Measurements from ENCODE around the gene MYOM3. TPM values are rescaled to one million over a fixed set of nuclear protein-coding genes. Genes with fewer than 3 reads are reported as not detected.
"Not testable (repeated sequence)": the region's sequence is repeated elsewhere in the genome, so short reads cannot be mapped to it uniquely, and the experiment has no call there.

MYOM3 gene
- total and polyA plus RNA-seq, 11 donors, result 76.7 to 379 (median 288) TPM

GRCh38 chr1:24010650-24011049 is 101.3 kb downstream of the MYOM3 start:
- TF ChIP-seq POLR2A (IDR thresholded peaks at IDR 0.05), result no peak
- no peak for TF ChIP-seq CTCF (IDR thresholded peaks at IDR 0.05)
- intact Hi-C loops (cut with DNase I), result no loop called here
- 51 to 67% (median 62%) methylated on average over 3 to 5 of the region's 5 CpGs for WGBS, 4 donors
- H3K4me1 ChIP-seq, result peaks cover 0 to 43% (median 10%) of the 10 kb centered on the region in 12 donors
- no peak overlapping the region for H3K27ac ChIP-seq
- peaks cover 0 to 18% (median 0%) of the 10 kb centered on the region in 12 donors for H3K9me3 ChIP-seq
- no peak overlapping the region for H3K4me3 ChIP-seq
- DNase-seq (no peak), ATAC-seq (no peak)
- no peaks in the 10 kb centered on the region for H3K36me3 ChIP-seq
- H3K27me3 ChIP-seq, result no peaks in the 10 kb centered on the region

GRCh38 chr1:24009406-24009805 is 102.5 kb downstream of the MYOM3 start:
- intact Hi-C loops (cut with DNase I), result no loop called here
- TF ChIP-seq CTCF (IDR thresholded peaks at IDR 0.05) (no peak), POLR2A (IDR thresholded peaks at IDR 0.05) (no peak)
- no peaks in the 10 kb centered on the region for H3K36me3 ChIP-seq
- no peak for ATAC-seq
- no peak overlapping the region for H3K4me3 ChIP-seq
- DNase-seq, result no peak
- no peak overlapping the region for H3K27ac ChIP-seq
- H3K9me3 ChIP-seq, result peaks cover 0 to 18% (median 0%) of the 10 kb centered on the region in 12 donors
- H3K4me1 ChIP-seq, result peaks cover 0 to 32% (median 8%) of the 10 kb centered on the region in 12 donors
- H3K27me3 ChIP-seq, result no peaks in the 10 kb centered on the region
- 90 to 100% (median 91%) methylated on average over 1 of the region's 1 CpG for WGBS, 4 donors

GRCh38 chr1:24008574-24009184 is 103.3 kb downstream of the MYOM3 start:
- H3K4me3 ChIP-seq; H3K27me3 ChIP-seq; intact Hi-C loops (cut with DNase I); DNase-seq; H3K36me3 ChIP-seq: not testable (repeated sequence)
- Histone ChIP-seq H3K27ac (peak overlapping the region in 3 of 12 donors; percentile 35 to 61 (median 45)), H3K9me3 (peaks cover 0 to 18% (median 0%) of the 10 kb centered on the region in 12 donors), H3K4me1 (peaks cover 0 to 32% (median 8%) of the 10 kb centered on the region in 12 donors)
- 23 to 36% (median 29%) methylated on average over 2 to 3 of the region's 3 CpGs for WGBS, 4 donors
- ATAC-seq, result peak in 1 of 4 donors; percentile 28

- intact Hi-C loops (cut with DNase I), result no loop called here
- peaks cover 0 to 27% (median 8%) of the 10 kb centered on the region in 12 donors for H3K4me1 ChIP-seq
- TF ChIP-seq POLR2A (IDR thresholded peaks at IDR 0.05) (no peak), CTCF (IDR thresholded peaks at IDR 0.05) (no peak)
These were observed 104.9 kb downstream of the MYOM3 start for GRCh38 chr1:24007079-24007478.

More at GRCh38 chr1:24007079-24007478, 104.9 kb downstream of the MYOM3 start:
- Histone ChIP-seq H3K27me3 (no peaks in the 10 kb centered on the region), H3K9me3 (peaks cover 0 to 9% (median 0%) of the 10 kb centered on the region in 12 donors), H3K36me3 (no peaks in the 10 kb centered on the region), H3K27ac (no peak overlapping the region), H3K4me3 (no peak overlapping the region)
- ATAC-seq (no peak), DNase-seq (no peak)

Other genes with a start within 250 kb of the MYOM3 start
- 10 to 100 TPM; 12.8 to 54.2 (median 16.1) TPM for gene FUCA1, start 243.8 kb downstream of the MYOM3 start, total RNA-seq
- 10 to 100 TPM; 10.6 to 16.4 TPM for gene FUCA1, start 243.8 kb downstream of the MYOM3 start, polyA plus RNA-seq
- under 1 TPM in 3 of 9 donors, not detected in 6; 0.07 to 0.13 (median 0.11) TPM for gene CNR2, start 198.8 kb downstream of the MYOM3 start, total RNA-seq
- gene CNR2, start 198.8 kb downstream of the MYOM3 start, polyA plus RNA-seq, result under 1 TPM in 1 of 2 donors, not detected in 1; 0.01 TPM
- 100 to 1,000 TPM in 4 of 9 donors, 10 to 100 TPM in 5; 67.7 to 137 (median 80.5) TPM for gene PNRC2, start 152.3 kb downstream of the MYOM3 start, total RNA-seq
- 10 to 100 TPM; 64.1 to 88.8 TPM for gene PNRC2, start 152.3 kb downstream of the MYOM3 start, polyA plus RNA-seq
- gene SRSF10, start 131.8 kb downstream of the MYOM3 start, total RNA-seq, result 10 to 100 TPM; 34.3 to 60.9 (median 49.4) TPM
- gene SRSF10, start 131.8 kb downstream of the MYOM3 start, polyA plus RNA-seq, result 10 to 100 TPM; 41.1 to 47.1 TPM
- gene IL22RA1, start 31.0 kb upstream of the MYOM3 start, total RNA-seq, result 1 to 10 TPM in 1 of 9 donors, under 1 TPM in 5, not detected in 3; 0.19 to 1.3 (median 0.49) TPM
- gene IL22RA1, start 31.0 kb upstream of the MYOM3 start, polyA plus RNA-seq, result under 1 TPM; 0.04 to 0.12 TPM
- gene IFNLR1, start 75.2 kb upstream of the MYOM3 start, total RNA-seq, result 1 to 10 TPM; 1.9 to 3.4 (median 2.7) TPM
- gene IFNLR1, start 75.2 kb upstream of the MYOM3 start, polyA plus RNA-seq, result 1 to 10 TPM in 1 of 2 donors, under 1 TPM in 1; 0.99 to 1.5 TPM
- gene GRHL3, start 207.2 kb upstream of the MYOM3 start, total RNA-seq, result under 1 TPM in 1 of 9 donors, not detected in 8; 0.61 TPM
- gene GRHL3, start 207.2 kb upstream of the MYOM3 start, polyA plus RNA-seq, result under 1 TPM in 1 of 2 donors, not detected in 1; 0.03 TPM

Measured in heart left ventricle (tissue), 16 donors.